HG02973 (cell line): ENCODE results near the gene AFG1L.
"Not testable (repeated sequence)": the region's sequence is repeated elsewhere in the genome, so short reads cannot be mapped to it uniquely, and the experiment has no call there.

Source experiments
- ATAC-seq: cut with Tn5 transposase; IDR thresholded peaks from one replicate; pipeline ENCODE4 v1.9.1; 2021; ENCODE audit warnings: moderate library complexity; ENCODE audit not compliant: unreplicated experiment

The AFG1L gene

DNA sequence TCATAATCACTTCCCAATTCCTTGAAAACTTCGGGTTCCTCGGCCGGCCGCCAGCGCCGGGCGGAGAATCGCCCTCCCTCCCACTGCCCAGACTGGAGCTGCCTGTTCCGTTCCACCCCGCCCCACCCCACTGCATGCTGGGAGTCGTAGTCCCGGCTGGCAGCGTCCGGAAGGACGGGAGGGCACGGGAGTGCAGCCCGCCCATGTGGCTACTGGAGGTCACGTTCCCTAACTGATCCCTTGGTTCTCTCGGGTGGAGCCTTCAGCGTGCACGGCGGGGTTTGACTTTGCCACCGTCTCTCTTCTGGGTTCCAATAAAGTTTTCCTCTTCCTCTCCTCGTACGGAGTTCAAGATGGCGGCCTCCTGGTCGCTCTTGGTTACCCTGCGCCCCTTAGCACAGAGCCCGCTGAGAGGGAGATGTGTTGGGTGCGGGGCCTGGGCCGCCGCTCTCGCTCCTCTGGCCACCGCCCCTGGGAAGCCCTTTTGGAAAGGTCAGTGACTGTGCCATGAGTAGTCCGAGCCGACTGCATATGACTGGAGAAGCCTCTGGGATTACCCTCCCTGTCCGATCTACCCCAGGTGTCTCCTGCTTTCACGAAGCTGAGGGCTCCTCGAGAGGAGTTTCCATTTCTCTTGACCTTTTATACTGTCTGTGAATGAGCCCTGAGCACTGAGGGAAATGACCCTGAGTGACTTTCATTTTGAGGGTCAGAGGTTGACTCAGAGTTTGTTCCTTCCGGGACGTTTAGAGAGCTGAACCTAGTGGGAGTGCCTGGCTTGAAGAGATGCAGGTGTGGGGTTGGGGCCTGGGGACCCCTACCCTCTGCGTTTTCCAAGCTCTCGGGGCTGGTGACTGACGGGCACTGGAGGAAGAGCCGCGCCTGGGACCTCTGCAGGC, at the start of gene AFG1L:
TSS of gene AFG1L (plus strand) at position 328 of the 899 bp plus-strand sequence. CDS start at position 354, 26 bp downstream.
- ATAC-seq, result peak; percentile 75

DNA sequence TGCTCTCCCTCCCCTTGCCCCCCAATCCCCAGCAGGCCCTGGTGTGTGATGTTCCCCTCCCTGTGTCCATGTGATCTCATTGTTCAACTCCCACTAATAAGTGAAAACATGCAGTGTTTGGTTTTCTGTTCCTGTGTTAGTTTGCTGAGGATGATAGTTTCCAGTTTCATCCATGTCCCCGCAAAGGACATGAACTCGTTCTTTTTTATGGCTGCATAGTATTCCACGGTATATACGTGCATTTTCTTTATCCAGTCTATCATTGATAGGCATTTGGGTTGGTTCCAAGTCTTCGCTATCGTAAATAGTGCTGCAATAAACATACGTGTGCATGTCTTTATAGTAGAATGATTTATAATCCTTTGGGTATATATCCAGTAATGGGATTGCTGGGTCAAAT, 49.8 kb upstream of the AFG1L start:
- ATAC-seq, result not testable (repeated sequence)

DNA sequence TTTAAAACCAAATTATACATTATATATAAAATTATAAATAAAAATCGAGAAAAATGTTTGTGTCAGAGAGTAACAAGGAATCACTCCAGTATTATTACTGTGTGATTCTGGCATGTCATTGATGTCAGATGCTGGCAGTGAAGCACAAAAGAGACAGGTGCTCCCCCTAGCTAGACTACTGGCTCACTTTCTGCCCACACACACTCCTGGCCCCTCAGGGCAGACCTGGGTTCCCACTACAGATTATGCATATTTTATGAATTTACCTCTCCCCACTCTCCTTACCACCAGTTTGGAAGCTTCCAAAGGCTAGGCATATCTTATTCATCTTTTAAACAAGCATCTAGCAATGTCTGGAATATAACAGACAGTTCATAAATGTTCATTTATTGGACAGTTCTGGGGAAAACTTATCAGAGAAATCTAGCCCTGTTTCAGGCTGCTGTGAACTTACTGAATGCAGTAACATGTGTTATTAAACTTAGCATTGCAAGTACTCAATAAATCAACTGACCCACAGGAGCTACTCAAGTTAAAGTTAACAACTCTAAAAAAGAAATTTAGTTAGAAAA, 46.8 kb upstream of the AFG1L start:
- ATAC-seq, result no peak

DNA sequence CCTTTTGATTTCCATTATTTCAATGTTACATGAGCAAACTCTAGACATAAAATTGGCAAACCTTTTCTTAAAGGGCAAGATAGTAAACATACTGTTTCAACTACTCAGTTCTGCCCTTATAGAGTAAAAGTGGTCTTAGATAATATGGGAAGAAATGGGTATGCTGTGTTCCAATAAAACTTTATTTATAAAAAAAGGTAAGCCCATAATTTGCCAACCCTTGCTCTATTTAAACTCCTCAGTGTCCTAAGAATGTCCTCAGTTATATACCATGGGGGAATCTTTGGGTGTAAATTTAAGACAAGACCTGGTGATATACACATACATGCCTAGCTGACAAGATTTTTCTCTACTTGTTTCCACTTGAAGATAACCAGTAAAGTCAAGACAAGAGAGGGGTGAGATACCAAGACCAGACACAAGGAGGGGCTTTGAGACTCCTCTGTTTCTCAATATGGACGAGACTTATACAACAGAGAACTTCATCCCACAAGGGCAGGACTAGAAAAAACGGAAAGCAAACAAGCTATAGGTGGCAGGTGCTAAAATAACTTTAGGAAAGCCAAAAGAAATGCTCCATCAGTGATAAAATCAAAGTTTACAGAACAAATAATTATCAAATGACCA, 44.5 kb upstream of the AFG1L start:
- ATAC-seq, result no peak

DNA sequence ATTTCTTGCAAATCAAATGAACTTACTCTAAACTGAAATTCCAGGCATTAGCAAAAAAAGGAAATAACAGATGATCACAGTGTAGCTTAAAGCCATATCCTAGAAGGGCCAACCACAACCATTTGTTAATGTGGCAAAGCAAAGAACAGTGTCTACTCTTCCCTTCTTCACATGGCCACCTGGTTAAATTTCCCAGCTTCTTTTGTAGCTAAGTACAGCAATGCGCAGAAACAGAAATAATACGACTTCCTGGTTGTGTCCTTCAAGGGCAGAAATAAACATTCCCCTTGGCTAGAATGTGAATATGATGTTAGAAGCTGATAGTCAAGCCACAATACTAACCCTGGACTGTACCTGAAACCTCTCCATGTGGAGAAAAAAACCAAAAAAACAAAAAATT, 43.6 kb upstream of the AFG1L start:
- ATAC-seq, result no peak

DNA sequence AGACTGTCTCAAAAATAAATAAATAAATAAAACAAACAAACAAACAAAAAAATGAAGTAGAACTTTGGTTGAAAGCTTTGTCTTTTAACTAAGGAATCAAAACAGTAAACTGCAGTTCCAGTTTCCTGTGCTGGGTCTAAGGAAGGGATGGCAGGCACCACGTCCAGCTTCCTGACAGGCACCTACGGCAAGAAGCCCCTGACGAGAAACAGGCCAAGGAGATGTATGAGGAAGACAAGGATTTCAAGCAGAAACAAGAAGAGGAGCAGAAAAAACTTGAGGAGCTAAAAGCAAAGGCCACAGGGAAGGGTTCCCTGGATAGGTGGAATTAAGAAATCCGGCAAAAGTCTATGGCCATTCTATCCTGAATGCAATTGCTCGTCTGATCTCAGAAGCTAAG, 42.8 kb upstream of the AFG1L start:
- no peak for ATAC-seq

DNA sequence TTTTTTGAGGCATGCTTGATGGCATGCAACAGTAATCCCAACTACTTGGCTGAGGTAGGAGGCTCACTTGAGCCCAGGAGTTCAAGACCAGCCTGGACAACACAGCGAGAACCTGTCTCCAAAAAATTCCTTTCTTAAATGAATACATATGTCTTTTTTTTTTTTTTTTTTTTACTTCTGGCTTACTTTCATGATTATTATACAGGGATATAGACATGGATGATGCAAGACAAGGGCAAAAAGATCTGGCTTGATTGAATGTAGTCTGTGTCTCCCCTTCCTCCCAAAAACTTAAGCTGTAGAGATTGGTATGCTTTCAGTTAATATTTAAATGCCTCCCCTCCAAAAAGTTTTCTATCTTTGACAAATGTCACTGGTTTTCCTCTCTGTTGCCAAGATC, 41.6 kb upstream of the AFG1L start:
- no peak for ATAC-seq

DNA sequence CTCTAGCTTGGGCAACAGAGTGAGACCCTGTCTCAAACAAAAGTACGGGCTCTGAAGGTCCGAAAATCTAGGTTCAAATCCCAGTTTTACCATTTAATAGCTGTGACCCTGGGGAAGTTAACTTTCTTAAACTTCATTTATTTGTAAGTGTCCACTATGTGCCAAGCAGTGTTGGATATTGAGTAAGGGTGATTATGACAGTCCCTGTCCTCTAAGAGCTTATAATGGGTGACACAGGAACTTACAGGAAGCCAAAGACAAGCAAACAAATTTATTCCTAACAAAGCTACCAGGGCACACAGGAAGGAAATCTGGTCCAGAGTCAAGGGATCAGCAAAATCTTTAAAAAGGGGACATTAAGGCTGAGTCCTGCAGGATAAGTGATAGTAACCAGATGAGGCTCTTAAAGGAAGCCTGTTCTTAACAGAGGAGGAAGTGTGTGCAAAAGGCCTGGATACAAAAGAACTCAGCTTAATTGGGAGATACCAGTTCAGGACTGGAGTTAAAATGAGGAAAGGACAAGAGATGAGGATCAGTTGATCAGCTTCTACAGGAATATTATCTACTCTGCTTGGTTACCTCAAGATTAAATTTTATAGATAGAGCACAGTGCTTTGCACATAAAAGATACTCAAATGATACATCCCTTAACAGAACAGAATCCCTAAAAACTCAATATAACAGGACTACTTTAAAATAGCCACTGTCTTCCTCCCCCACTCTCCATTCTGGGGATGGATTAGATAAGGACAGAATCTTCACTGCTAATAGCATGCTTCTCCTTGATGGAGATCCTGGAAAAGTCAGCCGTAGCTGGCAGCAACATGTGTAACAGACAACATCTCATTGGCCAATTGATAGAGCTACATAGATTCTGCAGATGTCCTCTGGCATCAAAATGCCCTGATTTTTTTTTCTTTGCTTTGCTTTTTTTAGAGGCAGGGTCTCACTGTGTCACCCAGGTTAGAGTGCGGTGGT, 40.1 kb upstream of the AFG1L start:
- ATAC-seq, result no peak

DNA sequence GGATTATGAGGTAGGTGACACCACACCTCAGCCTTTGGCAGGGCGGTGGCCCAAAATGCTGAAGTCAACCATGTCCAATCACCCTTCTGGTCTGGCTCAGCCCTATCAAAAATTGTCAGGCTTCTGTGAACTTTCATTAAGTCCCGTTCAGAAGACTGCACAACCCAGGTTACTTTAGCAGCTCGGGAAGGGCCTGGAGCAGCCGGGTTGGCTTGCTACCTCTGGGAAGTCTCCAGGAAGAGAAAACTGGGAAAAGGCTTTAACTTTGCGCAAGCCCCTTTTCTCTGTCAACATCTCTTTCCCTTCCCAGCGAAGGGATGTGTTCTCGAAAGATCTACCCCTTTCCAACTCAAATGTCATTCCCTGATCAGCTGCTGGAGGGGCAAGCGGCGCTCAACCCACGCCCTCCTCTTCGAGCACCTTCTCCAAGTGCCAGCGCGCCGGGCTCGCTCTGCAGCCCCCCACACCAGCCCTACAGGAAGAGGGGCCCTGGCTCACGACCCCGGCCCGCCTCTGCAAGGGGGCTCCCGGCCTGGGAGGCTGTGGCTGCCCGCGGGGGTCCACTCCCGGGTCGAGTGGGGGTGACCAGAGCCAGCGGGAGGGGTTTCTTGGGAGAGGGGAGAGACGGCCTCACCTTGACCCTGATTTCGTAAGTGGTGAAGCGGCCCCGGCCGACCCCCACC, 34.6 kb upstream of the AFG1L start:
- peak; percentile 4 for ATAC-seq

DNA sequence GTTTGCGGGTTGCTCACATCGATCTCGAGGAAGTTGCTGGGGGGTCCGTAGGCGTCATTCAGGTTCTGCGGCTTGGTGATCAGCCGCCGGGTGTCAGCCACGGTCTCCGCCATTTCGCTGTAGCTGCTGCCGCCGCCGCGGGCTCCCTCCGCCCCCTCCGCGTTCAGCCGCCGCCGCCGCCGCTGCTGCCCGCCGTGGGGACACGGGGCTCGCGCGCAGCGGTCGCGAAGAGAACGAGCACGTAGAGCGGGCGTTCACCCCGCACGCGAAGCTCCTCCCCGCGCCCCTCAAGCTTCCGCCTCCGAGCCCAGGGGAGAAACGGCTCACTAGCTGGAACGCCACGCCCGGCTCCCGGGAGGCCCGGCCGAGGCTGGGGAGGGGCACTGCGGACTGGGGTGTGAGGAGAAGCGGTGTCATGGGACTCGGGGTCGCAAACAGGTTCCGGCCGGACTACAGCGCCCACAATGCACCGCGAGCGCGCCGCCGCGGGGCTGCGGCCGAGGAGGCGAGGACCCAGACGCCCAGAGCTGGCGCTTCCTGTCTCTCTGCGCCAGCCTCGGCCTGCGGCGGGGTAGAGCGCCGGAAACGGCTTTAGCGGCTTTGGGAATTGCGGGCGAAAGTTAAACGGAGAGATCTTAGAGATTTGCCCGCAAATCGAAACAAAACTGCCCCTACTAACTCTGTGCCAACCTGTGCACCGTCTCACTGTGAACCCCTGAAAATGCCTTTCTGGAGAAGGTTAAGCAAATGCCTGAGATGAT, 33.9 kb upstream of the AFG1L start, which contains the start of gene SNX3:
TSS of gene SNX3 (minus strand) at position 232 of the 761 bp plus-strand sequence. CDS start at position 113, 119 bp downstream.
- ATAC-seq, result peak; percentile 80

DNA sequence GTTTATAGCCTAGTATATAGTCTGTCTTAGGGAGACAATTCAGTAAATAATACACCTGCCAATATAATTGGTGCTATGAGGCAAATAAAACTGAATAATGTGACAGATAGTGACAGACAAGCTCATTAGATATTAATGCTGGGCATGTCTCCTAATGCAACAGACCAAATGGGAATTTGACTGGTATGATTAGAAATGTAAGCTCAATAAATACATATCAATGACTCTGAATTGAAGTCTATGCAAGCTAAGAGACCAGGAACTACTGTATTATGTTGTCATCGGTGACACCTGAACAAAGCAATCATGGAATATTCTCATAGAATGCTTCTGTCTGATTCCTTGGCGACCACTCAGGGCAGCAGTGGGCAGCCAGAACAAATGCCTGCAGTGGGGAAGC, 31.5 kb upstream of the AFG1L start:
- no peak for ATAC-seq

DNA sequence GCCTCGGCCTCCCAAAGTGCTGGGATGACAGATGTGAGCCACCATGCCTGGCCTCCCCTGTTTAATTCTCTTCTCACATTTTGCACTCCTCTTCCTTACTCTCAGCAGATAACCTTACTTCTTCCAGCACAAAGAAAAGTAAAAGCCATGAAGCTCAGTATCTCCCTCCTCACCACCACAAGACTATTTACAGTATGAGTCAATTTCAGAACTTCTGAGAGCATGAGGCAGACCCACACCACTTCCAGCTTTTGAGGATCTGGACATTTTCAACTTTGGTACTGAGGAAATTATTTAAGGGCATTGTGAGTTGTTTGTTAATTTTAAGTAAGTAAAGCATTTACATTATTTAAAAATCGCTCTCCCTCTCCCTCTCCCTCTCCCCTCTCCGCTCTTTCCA, 26.0 kb upstream of the AFG1L start:
- ATAC-seq, result no peak

DNA sequence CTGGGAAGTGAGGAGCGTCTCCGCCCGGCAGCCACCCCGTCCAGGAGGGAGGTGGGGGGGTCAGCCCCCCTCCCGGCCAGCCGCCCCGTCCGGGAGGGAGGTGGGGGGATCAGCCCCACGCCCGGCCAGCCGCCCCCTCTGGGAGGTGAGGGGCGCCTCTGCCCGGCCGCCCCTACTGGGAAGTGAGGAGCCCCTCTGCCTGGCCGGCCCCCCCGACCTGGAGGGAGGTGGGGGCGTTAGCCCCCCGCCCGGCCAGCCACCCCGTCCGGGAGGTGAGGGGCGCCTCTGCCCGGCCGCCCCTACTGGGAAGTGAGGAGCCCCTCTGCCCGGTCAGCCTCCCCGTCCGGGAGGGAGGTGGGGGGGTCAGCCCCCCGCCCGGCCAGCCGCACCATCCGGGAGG, 24.9 kb upstream of the AFG1L start:
- not testable (repeated sequence) for ATAC-seq

DNA sequence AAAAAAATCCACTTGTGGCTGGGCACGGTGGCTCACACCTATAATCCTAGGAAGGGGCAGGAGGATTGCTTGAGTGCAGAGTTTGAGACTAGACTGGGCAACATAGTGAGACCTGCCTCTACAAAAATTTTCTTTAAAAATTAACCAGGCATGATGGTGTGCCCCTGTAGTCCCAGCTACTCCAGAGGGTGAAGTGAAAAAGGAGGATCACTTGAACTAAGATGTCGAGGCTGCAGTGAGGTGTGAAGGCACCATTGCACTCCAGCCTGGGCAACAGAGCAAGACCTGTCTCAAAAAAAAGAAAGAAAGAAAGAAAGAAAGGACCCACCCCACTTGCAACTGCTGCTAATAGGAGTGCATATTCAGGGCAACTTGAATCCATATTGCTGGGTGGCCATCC, 20.3 kb upstream of the AFG1L start:
- ATAC-seq, result no peak

DNA sequence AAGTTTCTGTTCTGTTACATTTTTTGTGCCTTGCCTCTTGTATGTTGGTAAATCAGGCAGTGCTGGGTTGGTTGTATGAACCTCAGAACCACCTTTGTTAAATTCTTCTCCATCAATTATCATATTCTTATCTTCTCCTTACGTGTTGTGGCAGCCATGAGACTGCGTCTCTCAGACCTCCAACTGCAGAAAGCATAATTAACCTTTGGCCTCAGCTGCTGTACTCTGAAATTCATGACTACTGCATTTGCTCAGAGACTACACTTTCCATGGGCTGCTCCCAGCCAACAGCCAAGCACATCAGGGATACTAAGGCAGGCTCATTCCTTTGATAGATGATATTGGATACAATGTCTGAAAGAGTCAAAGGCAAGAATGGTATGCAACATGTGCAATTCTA, 18.9 kb upstream of the AFG1L start:
- ATAC-seq, result no peak

DNA sequence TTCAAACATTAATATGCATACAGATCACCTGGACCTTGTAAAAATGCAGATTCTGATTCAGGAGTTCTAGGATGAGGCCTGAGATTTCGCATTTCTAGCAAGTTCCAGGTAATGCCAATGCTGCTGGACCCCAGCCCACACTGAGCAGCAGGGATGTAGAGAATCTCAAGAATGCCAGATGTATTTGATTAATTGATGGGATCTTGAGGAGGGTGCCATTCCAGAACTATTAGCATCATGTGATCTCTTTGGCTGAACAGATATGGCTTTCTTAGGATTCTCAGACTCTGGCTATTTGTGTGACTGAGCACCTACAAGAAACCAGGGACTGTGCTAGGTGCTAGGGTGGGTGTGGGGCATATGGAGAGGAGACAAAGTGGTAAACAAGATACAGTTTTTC, 17.6 kb upstream of the AFG1L start:
- no peak for ATAC-seq

DNA sequence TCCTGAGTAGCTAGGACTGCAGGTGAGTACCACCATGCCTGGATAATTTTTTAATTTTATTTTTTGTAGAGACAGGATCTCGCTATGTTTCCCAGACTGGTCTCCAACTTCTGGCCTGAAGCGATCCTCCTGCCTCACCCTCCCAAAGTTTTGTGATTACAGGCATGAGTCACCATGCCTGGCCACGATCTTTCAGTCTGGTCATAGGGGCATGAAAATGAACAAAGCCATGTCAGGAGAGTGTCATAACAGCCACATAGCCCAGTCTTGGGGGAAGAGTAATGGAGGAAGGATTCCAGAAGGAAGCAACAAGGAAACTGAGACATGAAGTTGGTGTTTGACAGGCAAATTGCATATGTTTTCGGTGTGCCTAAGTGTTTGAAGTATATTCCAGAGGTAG, 17.0 kb upstream of the AFG1L start:
- no peak for ATAC-seq

DNA sequence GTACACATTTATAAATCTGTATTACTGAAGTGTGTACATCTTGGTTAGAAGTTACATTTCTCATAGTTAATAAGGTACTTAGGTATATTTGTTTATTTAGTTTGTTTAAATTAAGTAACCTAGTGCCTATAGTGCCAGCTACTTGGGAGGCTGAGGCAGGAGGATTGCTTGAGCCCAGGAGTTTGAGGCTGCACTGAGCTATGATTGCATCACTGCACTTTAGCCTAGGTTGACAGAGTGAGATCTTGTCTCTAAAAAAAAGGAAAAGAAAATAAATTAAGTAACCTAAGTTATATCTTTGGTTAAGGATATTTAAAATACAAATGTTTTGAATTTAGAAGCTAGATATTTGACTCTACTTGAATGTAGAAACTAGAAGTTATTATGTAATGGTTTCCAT, 9.5 kb upstream of the AFG1L start:
- no peak for ATAC-seq

DNA sequence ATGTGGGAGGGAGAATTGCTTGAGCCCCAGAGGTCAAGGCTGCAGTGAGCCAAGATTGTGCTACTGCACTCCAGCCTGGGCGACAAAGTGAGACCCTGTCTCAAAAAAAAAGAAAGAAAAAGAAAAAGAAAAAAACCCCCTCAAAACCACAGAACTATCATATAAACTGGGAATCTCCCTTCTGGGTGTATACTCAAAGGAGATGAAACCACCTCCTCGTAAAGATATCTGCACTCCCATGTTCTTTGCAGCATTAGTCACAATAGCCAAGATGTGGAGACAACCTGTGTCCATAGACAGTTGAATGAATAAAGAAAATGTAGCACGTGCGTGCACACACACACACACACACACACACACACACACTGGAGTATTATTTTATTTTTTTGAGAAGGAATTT, 8.5 kb upstream of the AFG1L start:
- no peak for ATAC-seq
